HG03060 (cell line): ENCODE results near the gene MKRN1.
"Not testable (repeated sequence)": the region's sequence is repeated elsewhere in the genome, so short reads cannot be mapped to it uniquely, and the experiment has no call there.

Source experiments
- ATAC-seq: cut with Tn5 transposase; IDR thresholded peaks from one replicate; pipeline ENCODE4 v1.9.1; 2021; ENCODE audit warnings: low read depth, moderate number of reproducible peaks; ENCODE audit not compliant: unreplicated experiment

Gene MKRN1

GRCh38 chr7:140441519-140441918, 37.8 kb downstream of the MKRN1 start:
- ATAC-seq = no peak

GRCh38 chr7:140440593-140440992, 38.7 kb downstream of the MKRN1 start:
- ATAC-seq = no peak

- ATAC-seq = no peak
These were observed 39.9 kb downstream of the MKRN1 start for GRCh38 chr7:140439359-140439758.

GRCh38 chr7:140435252-140435895, 43.9 kb downstream of the MKRN1 start:
- no peak for ATAC-seq

GRCh38 chr7:140433396-140433795, 45.9 kb downstream of the MKRN1 start:
- no peak for ATAC-seq

GRCh38 chr7:140426130-140426529, 53.2 kb downstream of the MKRN1 start:
- ATAC-seq = no peak

GRCh38 chr7:140425718-140426117, 53.6 kb downstream of the MKRN1 start:
- ATAC-seq = no peak

GRCh38 chr7:140423501-140423900, 55.8 kb downstream of the MKRN1 start:
- ATAC-seq = no peak

GRCh38 chr7:140421521-140421920, 57.8 kb downstream of the MKRN1 start:
- no peak for ATAC-seq

GRCh38 chr7:140418653-140419052, 60.7 kb downstream of the MKRN1 start:
- no peak for ATAC-seq

- ATAC-seq = not testable (repeated sequence)
These were observed 61.2 kb downstream of the MKRN1 start for GRCh38 chr7:140418156-140418472.

GRCh38 chr7:140417456-140418155, 61.7 kb downstream of the MKRN1 start:
- ATAC-seq = no peak

- no peak for ATAC-seq
These were observed 62.7 kb downstream of the MKRN1 start for GRCh38 chr7:140416560-140416959.

GRCh38 chr7:140415816-140416215, 63.5 kb downstream of the MKRN1 start:
- not testable (repeated sequence) for ATAC-seq

GRCh38 chr7:140415361-140415760, 63.9 kb downstream of the MKRN1 start:
- ATAC-seq = no peak

- ATAC-seq = no peak
These were observed 74.7 kb downstream of the MKRN1 start for GRCh38 chr7:140404565-140405065.

GRCh38 chr7:140403878-140404564, 75.3 kb downstream of the MKRN1 start, which contains the start of gene RAB19:
Gene RAB19 (plus strand): TSS chr7:140404058. CDS start chr7:140407647, 3,589 bp downstream.
- no peak for ATAC-seq
